NCI-H2081 treated with DMSO at 0.1 percent for 48 hours (cell line): ENCODE measurements around the gene AKAP12.
"Not testable (repeated sequence)": the region's sequence is repeated elsewhere in the genome, so short reads cannot be mapped to it uniquely, and the experiment has no call there.

Experiments used
- DNase-seq: peaks from one replicate; lab custom pipeline; 2025; lab: John Stamatoyannopoulos, UW

AKAP12 gene

GRCh38 chr6:151349651-151350270, 110.0 kb downstream of the AKAP12 start:
- DNase-seq = no peak

- no peak for DNase-seq
Measured at GRCh38 chr6:151350442-151351145, 110.8 kb downstream of the AKAP12 start.

- no peak for DNase-seq
Measured at GRCh38 chr6:151351146-151351700, 111.5 kb downstream of the AKAP12 start.

- DNase-seq = no peak
Measured at GRCh38 chr6:151351731-151352130, 112.0 kb downstream of the AKAP12 start.

GRCh38 chr6:151352410-151353396, 112.9 kb downstream of the AKAP12 start:
- DNase-seq = no peak

- no peak for DNase-seq
Measured at GRCh38 chr6:151353795-151354194, 114.0 kb downstream of the AKAP12 start.

GRCh38 chr6:151356983-151357382, 117.2 kb downstream of the AKAP12 start:
- not testable (repeated sequence) for DNase-seq

- DNase-seq = no peak
Measured at GRCh38 chr6:151357758-151358436, 118.1 kb downstream of the AKAP12 start.

GRCh38 chr6:151358475-151358874, 118.7 kb downstream of the AKAP12 start:
- DNase-seq = no peak

- DNase-seq = no peak
Measured at GRCh38 chr6:151359486-151359885, 119.7 kb downstream of the AKAP12 start.

- no peak for DNase-seq
Measured at GRCh38 chr6:151365233-151365632, 125.5 kb downstream of the AKAP12 start.

GRCh38 chr6:151370509-151371078, 130.8 kb downstream of the AKAP12 start:
- DNase-seq = no peak

- no peak for DNase-seq
Measured at GRCh38 chr6:151372164-151372563, 132.4 kb downstream of the AKAP12 start.

- DNase-seq = no peak
Measured at GRCh38 chr6:151374036-151374683, 134.4 kb downstream of the AKAP12 start.

GRCh38 chr6:151375833-151376232, 136.1 kb downstream of the AKAP12 start:
- no peak for DNase-seq

- no peak for DNase-seq
Measured at GRCh38 chr6:151376440-151376839, 136.7 kb downstream of the AKAP12 start.

GRCh38 chr6:151377095-151377494, 137.3 kb downstream of the AKAP12 start:
- DNase-seq = no peak

GRCh38 chr6:151379933-151380847, 140.4 kb downstream of the AKAP12 start:
- no peak for DNase-seq

GRCh38 chr6:151380848-151381205, 141.1 kb downstream of the AKAP12 start:
- no peak for DNase-seq

GRCh38 chr6:151381722-151382121, 142.0 kb downstream of the AKAP12 start:
- no peak for DNase-seq
